Smooth muscle cell (in vitro differentiated cells): ENCODE data around the gene CIB4. TPM values are rescaled to one million over a fixed set of nuclear protein-coding genes. Genes with fewer than 3 reads are reported as not detected.

ENCODE experiments used
- DNase-seq: peaks from one replicate; lab custom pipeline; 2025; ENCODE audit not compliant: unreplicated experiment; lab: John Stamatoyannopoulos, UW
- H2AFZ ChIP-seq: fragments of 200-600 bp; sonication (generic); 2 replicates; pipeline ENCODE4 v1.6.0; 2016; ENCODE audit warnings: antibody characterized with exemption, low read depth, mild to moderate bottlenecking
- H3F3A ChIP-seq: fragments of 200-600 bp; sonication (generic); 2 replicates; pipeline ENCODE4 v1.6.0; 2017; ENCODE audit warnings: antibody characterized with exemption, low read depth
- H3K27ac ChIP-seq: fragments of 200-600 bp; sonication (generic); 2 replicates; pipeline ENCODE4 v1.5.1; 2016; ENCODE audit warnings: low read depth, mild to moderate bottlenecking
- H3K27me3 ChIP-seq: fragments of 200-600 bp; sonication (generic); 2 replicates; pipeline ENCODE4 v1.6.1; 2016; ENCODE audit warnings: low read depth, mild to moderate bottlenecking
- H3K36me3 ChIP-seq: fragments of 200-600 bp; sonication (generic); 2 replicates; pipeline ENCODE4 v1.5.1; 2016; ENCODE audit warnings: low read depth
- H3K4me1 ChIP-seq: fragments of 200-600 bp; sonication (generic); 2 replicates; pipeline ENCODE4 v1.5.1; 2016; ENCODE audit warnings: low read depth
- H3K4me2 ChIP-seq: fragments of 200-600 bp; sonication (generic); 2 replicates; pipeline ENCODE4 v1.6.0; 2016; ENCODE audit warnings: mild to moderate bottlenecking
- H3K4me3 ChIP-seq: fragments of 200-600 bp; sonication (generic); 2 replicates; pipeline ENCODE4 v1.5.1; 2016; ENCODE audit warnings: mild to moderate bottlenecking
- H3K79me2 ChIP-seq: fragments of 200-600 bp; sonication (generic); 2 replicates; pipeline ENCODE4 v1.6.0; 2016; ENCODE audit warnings: low read depth, mild to moderate bottlenecking
- H3K9ac ChIP-seq: fragments of 200-600 bp; sonication (generic); 2 replicates; pipeline ENCODE4 v1.6.0; 2016; ENCODE audit warnings: low read depth
- H3K9me3 ChIP-seq: fragments of 200-600 bp; sonication (generic); replicated peaks from 2 replicates; pipeline ENCODE4 v1.5.1; 2016; ENCODE audit warnings: low read depth
- H4K20me1 ChIP-seq: fragments of 200-600 bp; sonication (generic); 2 replicates; pipeline ENCODE4 v1.6.0; 2016; ENCODE audit warnings: low read depth
- WGBS: methylation state at CpG from one replicate; pipeline ENCODE4 v1.1.7; 2016; ENCODE audit warnings: low lambda C conversion rate; 5-methylcytosine and 5-hydroxymethylcytosine counted together
- polyA plus RNA-seq: library from polyadenylated mRNA; unstranded; fragments of >200 nt; fragmentation: Nextera tagmentation; extraction: Ambion mirVana; gene quantifications from 2 replicates; pipeline ENCODE4 v1.2.1, GENCODE V29; 2016
- total RNA-seq: library from RNA; depleted of rRNA; stranded (reverse); fragments of >200 nt; gene quantifications from 2 replicates; pipeline ENCODE4 v1.2.3, GENCODE V29; 2014
- TF ChIP-seq, protein P1 (sequence below): fragments of 200-600 bp; sonication (generic); IDR thresholded peaks from 2 replicates; pipeline ENCODE4 v1.5.1; 2017; ENCODE audit warnings: borderline replicate concordance, mild to moderate bottlenecking, antibody characterized with exemption; ENCODE audit not compliant: insufficient read depth, poor library complexity, severe bottlenecking

CIB4 gene
- total and polyA plus RNA-seq, 2 experiments from 2014 or later: not detected

DNA sequence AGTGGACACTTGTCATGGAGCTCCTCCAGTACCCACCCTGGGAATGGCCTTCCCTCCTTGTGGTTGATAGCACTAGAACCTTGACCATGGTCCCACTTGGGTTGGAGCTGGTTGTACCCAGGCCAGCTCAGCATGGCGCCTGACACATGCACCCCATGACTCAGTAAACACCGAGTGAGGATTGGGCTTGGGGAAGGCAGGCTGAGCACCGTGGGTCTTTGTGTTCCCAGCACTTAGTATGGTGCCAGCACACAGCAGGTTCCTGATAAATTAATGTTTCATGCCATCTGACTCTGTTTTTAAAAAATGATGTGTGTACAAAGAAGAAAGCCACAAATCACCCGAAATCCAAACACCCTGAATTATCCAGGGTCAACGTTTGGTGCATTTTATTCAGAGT, 69.8 kb downstream of the CIB4 start:
- no peaks in the 10 kb centered on the region for H3F3A ChIP-seq
- no peak overlapping the region for H3K9ac ChIP-seq
- H4K20me1 ChIP-seq: no peaks in the 10 kb centered on the region
- no peak overlapping the region for H3K27ac ChIP-seq
- TF ChIP-seq, protein P1, sequence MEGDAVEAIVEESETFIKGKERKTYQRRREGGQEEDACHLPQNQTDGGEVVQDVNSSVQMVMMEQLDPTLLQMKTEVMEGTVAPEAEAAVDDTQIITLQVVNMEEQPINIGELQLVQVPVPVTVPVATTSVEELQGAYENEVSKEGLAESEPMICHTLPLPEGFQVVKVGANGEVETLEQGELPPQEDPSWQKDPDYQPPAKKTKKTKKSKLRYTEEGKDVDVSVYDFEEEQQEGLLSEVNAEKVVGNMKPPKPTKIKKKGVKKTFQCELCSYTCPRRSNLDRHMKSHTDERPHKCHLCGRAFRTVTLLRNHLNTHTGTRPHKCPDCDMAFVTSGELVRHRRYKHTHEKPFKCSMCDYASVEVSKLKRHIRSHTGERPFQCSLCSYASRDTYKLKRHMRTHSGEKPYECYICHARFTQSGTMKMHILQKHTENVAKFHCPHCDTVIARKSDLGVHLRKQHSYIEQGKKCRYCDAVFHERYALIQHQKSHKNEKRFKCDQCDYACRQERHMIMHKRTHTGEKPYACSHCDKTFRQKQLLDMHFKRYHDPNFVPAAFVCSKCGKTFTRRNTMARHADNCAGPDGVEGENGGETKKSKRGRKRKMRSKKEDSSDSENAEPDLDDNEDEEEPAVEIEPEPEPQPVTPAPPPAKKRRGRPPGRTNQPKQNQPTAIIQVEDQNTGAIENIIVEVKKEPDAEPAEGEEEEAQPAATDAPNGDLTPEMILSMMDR: no peak
- no peak for DNase-seq
- H3K79me2 ChIP-seq: no peaks in the 10 kb centered on the region
- 94% methylated on average over 5 of the region's 5 CpGs for WGBS
- no peaks in the 10 kb centered on the region for H3K9me3 ChIP-seq
- H3K4me2 ChIP-seq: no peak overlapping the region
- H3K27me3 ChIP-seq: peaks cover 37% of the 10 kb centered on the region
- H3K4me1 ChIP-seq: peaks cover 5% of the 10 kb centered on the region
- no peak overlapping the region for H3K4me3 ChIP-seq
- no peaks in the 10 kb centered on the region for H3K36me3 ChIP-seq
- no peak overlapping the region for H2AFZ ChIP-seq

DNA sequence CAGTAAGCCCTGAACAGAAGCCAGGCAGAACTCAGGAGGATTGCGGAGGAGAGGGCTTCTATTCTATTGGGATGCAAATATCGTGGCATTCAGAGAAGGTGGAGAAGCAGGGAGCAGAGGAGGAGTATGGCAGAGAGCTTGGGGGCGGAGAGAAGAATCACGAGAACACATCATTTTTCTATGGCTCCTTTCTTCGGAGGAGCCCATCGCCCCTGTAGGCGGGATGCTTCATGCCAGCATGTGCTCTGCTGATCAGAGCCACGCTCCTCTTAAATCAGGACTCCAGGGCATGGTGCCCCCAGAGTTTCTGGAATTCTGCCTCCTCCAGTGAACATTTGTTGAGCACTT, 71.1 kb downstream of the CIB4 start:
- no peaks in the 10 kb centered on the region for H3F3A ChIP-seq
- no peak overlapping the region for H3K4me3 ChIP-seq
- no peaks in the 10 kb centered on the region for H3K79me2 ChIP-seq
- H3K9me3 ChIP-seq: no peaks in the 10 kb centered on the region
- TF ChIP-seq, protein P1: no peak
- H4K20me1 ChIP-seq: no peaks in the 10 kb centered on the region
- peaks cover 5% of the 10 kb centered on the region for H3K4me1 ChIP-seq
- WGBS: 71% methylated on average over 8 of the region's 8 CpGs
- no peak overlapping the region for H3K27ac ChIP-seq
- H2AFZ ChIP-seq: no peak overlapping the region
- H3K9ac ChIP-seq: no peak overlapping the region
- peaks cover 41% of the 10 kb centered on the region for H3K27me3 ChIP-seq
- DNase-seq: no peak
- no peak overlapping the region for H3K4me2 ChIP-seq
- no peaks in the 10 kb centered on the region for H3K36me3 ChIP-seq

DNA sequence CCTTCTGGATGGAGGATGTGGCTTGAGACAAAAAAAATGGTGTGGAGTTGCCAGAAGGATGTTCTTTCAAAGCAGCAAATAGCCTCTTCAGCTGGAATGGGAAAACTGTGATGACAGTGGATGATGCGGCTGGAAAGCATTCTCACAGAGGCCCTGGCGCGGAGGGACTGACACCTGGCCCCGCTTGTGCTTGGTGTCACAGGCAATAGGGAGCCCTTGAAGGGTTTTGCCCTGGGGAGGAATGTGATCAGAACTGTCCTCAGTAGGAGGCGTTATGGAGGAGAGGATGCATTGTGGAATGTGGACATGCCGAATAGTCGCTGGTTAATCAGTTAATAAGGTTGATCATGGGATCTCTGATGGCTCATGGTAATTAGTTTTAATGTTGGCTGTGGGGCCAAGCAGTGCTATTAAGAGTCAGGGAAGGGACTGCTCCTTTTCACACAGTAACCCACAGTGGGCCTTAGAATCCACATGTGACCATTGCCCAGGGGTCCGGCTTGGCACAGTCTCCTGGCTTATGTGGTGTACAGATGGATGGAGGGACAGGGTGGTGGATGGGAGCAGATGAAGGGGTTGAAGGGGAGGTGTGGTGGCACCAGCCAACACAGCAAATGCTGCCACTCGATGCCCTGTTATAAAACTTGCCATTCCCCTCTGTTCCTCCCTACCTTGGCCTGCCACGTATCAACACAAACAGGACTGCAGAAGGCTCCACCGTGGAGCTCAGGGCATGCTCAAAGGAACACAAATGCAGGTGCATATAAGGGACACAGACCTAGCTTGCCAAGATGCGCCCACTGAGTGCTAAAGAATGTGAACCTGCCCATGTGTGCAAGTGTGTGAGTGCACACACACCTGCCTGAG, 71.7 kb downstream of the CIB4 start:
- H2AFZ ChIP-seq: no peak overlapping the region
- no peak overlapping the region for H3K4me2 ChIP-seq
- no peaks in the 10 kb centered on the region for H3F3A ChIP-seq
- DNase-seq: no peak
- peaks cover 5% of the 10 kb centered on the region for H3K4me1 ChIP-seq
- H3K9ac ChIP-seq: no peak overlapping the region
- no peaks in the 10 kb centered on the region for H3K79me2 ChIP-seq
- H4K20me1 ChIP-seq: no peaks in the 10 kb centered on the region
- no peak overlapping the region for H3K4me3 ChIP-seq
- TF ChIP-seq, protein P1: no peak
- H3K27ac ChIP-seq: no peak overlapping the region
- H3K9me3 ChIP-seq: no peaks in the 10 kb centered on the region
- peaks cover 44% of the 10 kb centered on the region for H3K27me3 ChIP-seq
- no peaks in the 10 kb centered on the region for H3K36me3 ChIP-seq
- WGBS: 93% methylated on average over 12 of the region's 12 CpGs
